GM19328 (cell line): ENCODE results near the gene PLA2G4E.

Experiments
- ATAC-seq: cut with Tn5 transposase; IDR thresholded peaks from one replicate; pipeline ENCODE4 v1.9.1; 2021; ENCODE audit warnings: mild to moderate bottlenecking, moderate library complexity; ENCODE audit not compliant: unreplicated experiment

Gene PLA2G4E

GRCh38 chr15:42053010-42053409, 32.2 kb upstream of the PLA2G4E start:
- no peak for ATAC-seq

- ATAC-seq: no peak
Measured at GRCh38 chr15:42050484-42051255, 29.8 kb upstream of the PLA2G4E start.

- no peak for ATAC-seq
Measured at GRCh38 chr15:42048821-42049200, 28.0 kb upstream of the PLA2G4E start.

- ATAC-seq: no peak
Measured at GRCh38 chr15:42048080-42048820, 27.4 kb upstream of the PLA2G4E start.

GRCh38 chr15:42046597-42046996, 25.8 kb upstream of the PLA2G4E start:
- ATAC-seq: no peak

- ATAC-seq: no peak
Measured at GRCh38 chr15:42045211-42045615, 24.4 kb upstream of the PLA2G4E start.

GRCh38 chr15:42042602-42043400, 22.0 kb upstream of the PLA2G4E start:
- no peak for ATAC-seq

GRCh38 chr15:42038401-42038800, 17.6 kb upstream of the PLA2G4E start:
- no peak for ATAC-seq

GRCh38 chr15:42037656-42038055, 16.8 kb upstream of the PLA2G4E start:
- ATAC-seq: no peak

GRCh38 chr15:42036966-42037365, 16.1 kb upstream of the PLA2G4E start:
- no peak for ATAC-seq

- no peak for ATAC-seq
Measured at GRCh38 chr15:42036112-42036905, 15.5 kb upstream of the PLA2G4E start.

GRCh38 chr15:42035435-42035761, 14.6 kb upstream of the PLA2G4E start:
- ATAC-seq: no peak

GRCh38 chr15:42034628-42035434, 14.0 kb upstream of the PLA2G4E start:
- ATAC-seq: no peak

GRCh38 chr15:42033214-42033873, 12.5 kb upstream of the PLA2G4E start:
- no peak for ATAC-seq

GRCh38 chr15:42032376-42033213, 11.8 kb upstream of the PLA2G4E start:
- ATAC-seq: no peak

- no peak for ATAC-seq
Measured at GRCh38 chr15:42031198-42031915, 10.5 kb upstream of the PLA2G4E start.

- no peak for ATAC-seq
Measured at GRCh38 chr15:42027521-42027920, 6.7 kb upstream of the PLA2G4E start.

- ATAC-seq: no peak
Measured at GRCh38 chr15:42024303-42024702, 3.5 kb upstream of the PLA2G4E start.
